A673 (cell line): ENCODE data around the gene KCNA3. TPM values are rescaled to one million over a fixed set of nuclear protein-coding genes. Genes with fewer than 3 reads are reported as not detected.

Experiments used
- BruUV-seq: library from RNA; stranded (reverse); fragments of 400-500 nt; replicated peaks from 2 replicates; lab custom pipeline; 2021; lab: Mats Ljungman, UMichigan
- CTCF ChIA-PET: fragments of 300-600 bp; sonication (Branson Sonifier 250); formaldehyde crosslinking; loops from one replicate; lab custom pipeline; 2022; ENCODE audit warnings: antibody characterized with exemption; lab: Charles Lee
- POLR2A ChIA-PET: fragments of 300-600 bp; sonication (Branson Sonifier 250); formaldehyde crosslinking; loops from one replicate; lab custom pipeline; 2022; ENCODE audit warnings: antibody characterized with exemption; ENCODE audit not compliant: low non-redundant PET; lab: Charles Lee
- DNase-seq: peaks from one replicate; pipeline ENCODE4 v3.0.0-alpha.2; 2015; ENCODE audit warnings: low spot score
- H3K27ac ChIP-seq: fragments of 200-600 bp; sonication (generic); 2 replicates; pipeline ENCODE4 v1.5.1; 2016; ENCODE audit warnings: mixed run types, low read depth, mild to moderate bottlenecking, mixed read lengths, antibody characterized with exemption, low read length; ENCODE audit not compliant: poor library complexity, severe bottlenecking
- H3K27me3 ChIP-seq: fragments of 200-600 bp; sonication (generic); replicated peaks from 2 replicates; pipeline ENCODE4 v1.6.1; 2017; ENCODE audit warnings: mixed run types, low read depth, mild to moderate bottlenecking, mixed read lengths, antibody characterized with exemption, low read length; ENCODE audit not compliant: insufficient read depth, poor library complexity
- H3K36me3 ChIP-seq: fragments of 200-600 bp; sonication (generic); 2 replicates; pipeline ENCODE4 v1.6.1; 2016; ENCODE audit warnings: mixed run types, mild to moderate bottlenecking, mixed read lengths, antibody characterized with exemption, low read length; ENCODE audit not compliant: insufficient read depth, poor library complexity, severe bottlenecking
- H3K4me1 ChIP-seq: fragments of 200-600 bp; sonication (generic); 2 replicates; pipeline ENCODE4 v1.6.1; 2017; ENCODE audit warnings: mixed run types, mild to moderate bottlenecking, mixed read lengths, antibody characterized with exemption, low read length; ENCODE audit not compliant: insufficient read depth, poor library complexity, severe bottlenecking
- H3K4me3 ChIP-seq: fragments of 200-600 bp; sonication (generic); 2 replicates; pipeline ENCODE4 v1.5.1; 2016; ENCODE audit warnings: low read depth, mixed run types, mild to moderate bottlenecking, mixed read lengths, low read length; ENCODE audit not compliant: poor library complexity, severe bottlenecking
- H3K9me3 ChIP-seq: fragments of 200-600 bp; sonication (generic); 2 replicates; pipeline ENCODE4 v1.6.1; 2016; ENCODE audit warnings: mixed run types, low read depth, mild to moderate bottlenecking, mixed read lengths, antibody characterized with exemption, low read length; ENCODE audit not compliant: poor library complexity, severe bottlenecking
- CTCF ChIP-seq: fragments of 300-800, 200-600 bp; sonication (generic); conservative IDR thresholded peaks from 2 replicates; pipeline ENCODE4 v1.5.1; 2017; ENCODE audit warnings: low read depth, mild to moderate bottlenecking, antibody characterized with exemption, low read length, moderate library complexity, mixed read lengths
- EZH2 ChIP-seq: fragments of 200-600 bp; sonication (generic); IDR thresholded peaks from 2 replicates; pipeline ENCODE4 v1.6.1; 2017; ENCODE audit warnings: borderline replicate concordance, low read depth, mild to moderate bottlenecking, mixed read lengths, antibody characterized with exemption, low read length; ENCODE audit not compliant: poor library complexity, severe bottlenecking
- intact Hi-C: fragments of 100-400 bp; cut with micrococcal nuclease; formaldehyde crosslinking; loops from one replicate; pipeline ENCODE4 v1.10.0; 2022; ENCODE audit not compliant: unreplicated experiment
- total RNA-seq: library from RNA; stranded (reverse); gene quantifications from 2 replicates; pipeline ENCODE4 v1.2.3, GENCODE V29; 2021

The KCNA3 gene
- total RNA-seq, 1 experiment from 2014 or later = 0.43 TPM

GRCh38 chr1:110690709-110691365, 16.1 kb upstream of the KCNA3 start:
- ChIA-PET CTCF (interaction anchor here (0.6 kb wide), 1 partner anchor 273 kb away, joined by 3 read pairs; no protein-coding TSS in a partner anchor), POLR2A (no interaction called here)
- BruUV-seq = no TSS peak
- Histone ChIP-seq H3K4me3 (no peak overlapping the region), H3K4me1 (no peaks in the 10 kb centered on the region), H3K27me3 (peaks cover 78% of the 10 kb centered on the region), H3K36me3 (no peaks in the 10 kb centered on the region), H3K9me3 (no peaks in the 10 kb centered on the region), H3K27ac (no peak overlapping the region)
- intact Hi-C loops = no loop called here
- no peak for DNase-seq
- no peak for TF ChIP-seq CTCF
- TF ChIP-seq EZH2 = no peak

GRCh38 chr1:110689868-110690267, 15.1 kb upstream of the KCNA3 start:
- Histone ChIP-seq H3K4me1 (no peaks in the 10 kb centered on the region), H3K27ac (no peak overlapping the region), H3K27me3 (peaks cover 71% of the 10 kb centered on the region), H3K9me3 (no peaks in the 10 kb centered on the region), H3K4me3 (no peak overlapping the region), H3K36me3 (no peaks in the 10 kb centered on the region)
- no peak for TF ChIP-seq EZH2
- no peak for TF ChIP-seq CTCF
- no peak for DNase-seq
- ChIA-PET CTCF (interaction anchor here (0.6 kb wide), 1 partner anchor 274 kb away, joined by 3 read pairs; no protein-coding TSS in a partner anchor), POLR2A (no interaction called here)
- intact Hi-C loops = no loop called here
- BruUV-seq = no TSS peak

- Histone ChIP-seq H3K4me1 (no peaks in the 10 kb centered on the region), H3K36me3 (no peaks in the 10 kb centered on the region), H3K9me3 (no peaks in the 10 kb centered on the region), H3K27ac (no peak overlapping the region), H3K4me3 (no peak overlapping the region), H3K27me3 (peaks cover 76% of the 10 kb centered on the region)
- no peak for DNase-seq
- ChIA-PET POLR2A (no interaction called here), CTCF (no interaction called here)
- TF ChIP-seq EZH2 (no peak), CTCF (no peak)
- intact Hi-C loops = no loop called here
- no TSS peak for BruUV-seq
These were observed 13.8 kb upstream of the KCNA3 start for GRCh38 chr1:110688514-110688913.
